Uterus (tissue), 4 donors: ENCODE results near the gene HERPUD2. TPM values are rescaled to one million over a fixed set of nuclear protein-coding genes. Genes with fewer than 3 reads are reported as not detected.
"Not testable (repeated sequence)": the region's sequence is repeated elsewhere in the genome, so short reads cannot be mapped to it uniquely, and the experiment has no call there.

ENCODE experiments used
- DNase-seq, 2 donors: peaks; one replicate each; pipeline ENCODE4 v3.0.0-alpha.2; 2019 to 2020
- H3K27ac ChIP-seq, 2 donors: fragments of 200-600 bp; sonication (generic); 1 replicate in 1 of 2; 2 replicates in 1 of 2; pipeline ENCODE4 v1.5.1; 2016 to 2018
- H3K27me3 ChIP-seq, 2 donors: fragments of 200-600 bp; sonication (generic); one replicate each; pipeline ENCODE4 v1.5.1; 2018 to 2019; ENCODE audit warnings: control low read depth in 1 of 2
- H3K36me3 ChIP-seq, 2 donors: fragments of 200-600 bp; sonication (generic); one replicate each; pipeline ENCODE4 v1.5.1; 2019; ENCODE audit warnings: control low read depth in 1 of 2
- H3K4me1 ChIP-seq, 2 donors: fragments of 200-600 bp; sonication (generic); one replicate each; pipeline ENCODE4 v1.5.1; 2018 to 2019; ENCODE audit warnings: control low read depth in 1 of 2
- H3K4me3 ChIP-seq, 2 donors: fragments of 200-600 bp; sonication (generic); 1 replicate in 1 of 2; 2 replicates in 1 of 2; pipeline ENCODE4 v1.5.1; 2018 to 2019; ENCODE audit warnings: mild to moderate bottlenecking in 1 of 2
- H3K9me3 ChIP-seq, 2 donors: fragments of 200-600 bp; sonication (generic); one replicate each; pipeline ENCODE4 v1.5.1; 2019; ENCODE audit warnings: control low read depth in 1 of 2
- CTCF ChIP-seq, 4 experiments: fragments of 200-600 bp in 2 of 4; fragments of 450-650 bp in 2 of 4; sonication (generic) in 2 of 4; IDR thresholded peaks; one replicate each; pipeline ENCODE4 v1.5.1; 2016 to 2019; ENCODE audit warnings: antibody characterized with exemption in 4 of 4, mild to moderate bottlenecking in 2 of 4, moderate library complexity in 1 of 4
- POLR2A ChIP-seq, 2 donors: fragments of 450-650 bp; IDR thresholded peaks; one replicate each; pipeline ENCODE4 v1.6.1; 2016; ENCODE audit warnings: antibody characterized with exemption in 2 of 2, mild to moderate bottlenecking in 1 of 2, moderate library complexity in 1 of 2
- intact Hi-C: fragments of 100-400 bp; cut with DNase I; formaldehyde crosslinking; loops from one replicate; pipeline ENCODE4 v1.15.1; 2023; ENCODE audit warnings: low total_unique reads
- total RNA-seq, 4 donors: library from RNA; depleted of rRNA in 3 of 4; stranded (reverse); fragments of >200 nt in 3 of 4; gene quantifications; one replicate each; pipeline versions ENCODE4 v1.1.0 to v1.2.4, GENCODE V29; 2014 to 2023
- donor health status: DM: yes; HTN: yes; CAD: no.

HERPUD2 gene
- total RNA-seq, 4 donors from 2014 or later = 27.7 to 49.6 (median 40.6) TPM

- Histone ChIP-seq H3K27ac (peak overlapping the region; percentile 88 to 90), H3K36me3 (no peaks in the 10 kb centered on the region), H3K4me3 (peak overlapping the region; percentile 95 to 96), H3K27me3 (no peaks in the 10 kb centered on the region), H3K9me3 (no peaks in the 10 kb centered on the region), H3K4me1 (peaks cover 0 to 6% of the 10 kb centered on the region in 2 donors)
- TF ChIP-seq CTCF (IDR thresholded peaks at IDR 0.05) (no peak), POLR2A (IDR thresholded peaks at IDR 0.05) (no peak)
- intact Hi-C loops = no loop called here
- no peak for DNase-seq
These were observed 663 bp downstream of the HERPUD2 start for GRCh38 chr7:35694161-35694783.

- DNase-seq = no peak
- Histone ChIP-seq H3K4me3 (peak overlapping the region in 1 of 2 donors; percentile 95), H3K9me3 (no peaks in the 10 kb centered on the region), H3K4me1 (peaks cover 3 to 14% of the 10 kb centered on the region in 2 donors), H3K27ac (no peak overlapping the region), H3K36me3 (no peaks in the 10 kb centered on the region), H3K27me3 (no peaks in the 10 kb centered on the region)
- intact Hi-C loops = no loop called here
- TF ChIP-seq POLR2A (IDR thresholded peaks at IDR 0.05) (no peak), CTCF (IDR thresholded peaks at IDR 0.05) (no peak)
These were observed 3.1 kb downstream of the HERPUD2 start for GRCh38 chr7:35691827-35692307.

- H3K4me3 ChIP-seq = peak overlapping the region in 1 of 2 donors; percentile 95
These were observed 3.6 kb downstream of the HERPUD2 start for GRCh38 chr7:35691366-35691765.

GRCh38 chr7:35690614-35691013, 4.3 kb downstream of the HERPUD2 start:
- H3K27ac ChIP-seq, H3K36me3 ChIP-seq, H3K4me3 ChIP-seq, H3K9me3 ChIP-seq, H3K27me3 ChIP-seq, DNase-seq, intact Hi-C loops: not testable (repeated sequence)
- peaks cover 3 to 14% of the 10 kb centered on the region in 2 donors for H3K4me1 ChIP-seq

More at GRCh38 chr7:35691366-35691765, 3.6 kb downstream of the HERPUD2 start:
- Histone ChIP-seq H3K27me3 (no peaks in the 10 kb centered on the region), H3K27ac (no peak overlapping the region), H3K4me1 (peaks cover 3 to 14% of the 10 kb centered on the region in 2 donors), H3K36me3 (no peaks in the 10 kb centered on the region), H3K9me3 (no peaks in the 10 kb centered on the region)
- TF ChIP-seq CTCF (IDR thresholded peaks at IDR 0.05) (no peak), POLR2A (IDR thresholded peaks at IDR 0.05) (no peak)
- intact Hi-C loops = no loop called here
- no peak for DNase-seq

- Histone ChIP-seq H3K36me3 (no peaks in the 10 kb centered on the region), H3K4me3 (no peak overlapping the region), H3K27me3 (no peaks in the 10 kb centered on the region), H3K27ac (no peak overlapping the region), H3K4me1 (peaks cover 3 to 8% of the 10 kb centered on the region in 2 donors), H3K9me3 (no peaks in the 10 kb centered on the region)
- no peak for TF ChIP-seq POLR2A (IDR thresholded peaks at IDR 0.05)
- no peak for TF ChIP-seq CTCF (IDR thresholded peaks at IDR 0.05)
- DNase-seq = no peak
- intact Hi-C loops = no loop called here
These were observed 9.2 kb downstream of the HERPUD2 start for GRCh38 chr7:35685781-35686180.
